HFF-Myc (cell line): Measurements from ENCODE around the gene ACSS3.
A peak's percentile ranks its signal among the peaks of the same experiment; 100 is the strongest.

Source experiments
- DNase-seq: peaks from one replicate; pipeline ENCODE4 v3.0.0-alpha.2; 2011; ENCODE audit warnings: low read depth; ENCODE audit errors: extremely low read depth
- H3K4me3 ChIP-seq: replicated peaks from 2 replicates; pipeline ENCODE4 v1.5.1; 2011; ENCODE audit warnings: low read depth, mild to moderate bottlenecking, control low read depth, low read length
- TF ChIP-seq, protein P1 (sequence below): IDR thresholded peaks from 2 replicates; pipeline ENCODE4 v1.5.1; 2012; ENCODE audit warnings: mild to moderate bottlenecking, low read depth, low read length, control low read depth; ENCODE audit errors: missing control alignments

ACSS3 gene

DNA sequence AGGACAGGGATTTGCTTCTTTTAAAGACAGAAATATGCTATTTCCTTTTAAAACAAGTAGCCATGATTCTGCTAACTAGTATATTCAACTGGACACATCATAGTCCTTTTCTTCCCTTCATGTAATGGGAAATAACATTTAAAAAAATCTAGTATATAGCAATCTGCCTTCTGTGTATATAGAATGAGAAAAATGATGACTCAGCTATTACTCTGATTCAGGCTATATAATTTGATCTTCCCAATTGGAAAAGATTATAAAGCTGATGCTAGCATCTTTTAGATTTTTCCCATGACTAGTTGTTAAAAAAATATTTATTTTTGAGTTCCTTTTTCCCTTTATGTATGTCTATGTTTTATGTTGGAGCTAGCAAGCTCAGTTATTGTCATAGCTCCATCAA, 86.9 kb downstream of the ACSS3 start:
- H3K4me3 ChIP-seq = no peak overlapping the region
- TF ChIP-seq, protein P1, sequence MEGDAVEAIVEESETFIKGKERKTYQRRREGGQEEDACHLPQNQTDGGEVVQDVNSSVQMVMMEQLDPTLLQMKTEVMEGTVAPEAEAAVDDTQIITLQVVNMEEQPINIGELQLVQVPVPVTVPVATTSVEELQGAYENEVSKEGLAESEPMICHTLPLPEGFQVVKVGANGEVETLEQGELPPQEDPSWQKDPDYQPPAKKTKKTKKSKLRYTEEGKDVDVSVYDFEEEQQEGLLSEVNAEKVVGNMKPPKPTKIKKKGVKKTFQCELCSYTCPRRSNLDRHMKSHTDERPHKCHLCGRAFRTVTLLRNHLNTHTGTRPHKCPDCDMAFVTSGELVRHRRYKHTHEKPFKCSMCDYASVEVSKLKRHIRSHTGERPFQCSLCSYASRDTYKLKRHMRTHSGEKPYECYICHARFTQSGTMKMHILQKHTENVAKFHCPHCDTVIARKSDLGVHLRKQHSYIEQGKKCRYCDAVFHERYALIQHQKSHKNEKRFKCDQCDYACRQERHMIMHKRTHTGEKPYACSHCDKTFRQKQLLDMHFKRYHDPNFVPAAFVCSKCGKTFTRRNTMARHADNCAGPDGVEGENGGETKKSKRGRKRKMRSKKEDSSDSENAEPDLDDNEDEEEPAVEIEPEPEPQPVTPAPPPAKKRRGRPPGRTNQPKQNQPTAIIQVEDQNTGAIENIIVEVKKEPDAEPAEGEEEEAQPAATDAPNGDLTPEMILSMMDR = no peak
- no peak for DNase-seq

DNA sequence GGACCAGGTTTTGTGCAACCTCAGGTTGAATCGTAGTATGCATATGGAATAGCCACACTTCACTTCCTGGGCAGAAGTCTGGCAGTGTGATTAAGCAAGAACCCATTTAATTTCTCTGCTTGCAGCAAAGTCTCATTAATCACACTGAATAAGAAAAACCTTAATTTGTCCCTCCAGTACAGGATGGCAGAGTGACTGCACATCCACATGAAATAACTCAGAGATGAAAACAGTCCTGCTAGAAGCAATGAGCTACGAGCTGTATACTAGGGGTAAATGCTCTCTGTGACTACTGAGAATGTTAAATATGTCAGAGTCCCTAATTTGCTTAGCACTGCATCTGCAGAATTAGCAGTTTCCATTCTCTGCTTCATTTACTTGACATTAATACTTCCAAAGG, 88.9 kb downstream of the ACSS3 start:
- TF ChIP-seq, protein P1 = no peak
- DNase-seq = no peak
- H3K4me3 ChIP-seq = no peak overlapping the region

DNA sequence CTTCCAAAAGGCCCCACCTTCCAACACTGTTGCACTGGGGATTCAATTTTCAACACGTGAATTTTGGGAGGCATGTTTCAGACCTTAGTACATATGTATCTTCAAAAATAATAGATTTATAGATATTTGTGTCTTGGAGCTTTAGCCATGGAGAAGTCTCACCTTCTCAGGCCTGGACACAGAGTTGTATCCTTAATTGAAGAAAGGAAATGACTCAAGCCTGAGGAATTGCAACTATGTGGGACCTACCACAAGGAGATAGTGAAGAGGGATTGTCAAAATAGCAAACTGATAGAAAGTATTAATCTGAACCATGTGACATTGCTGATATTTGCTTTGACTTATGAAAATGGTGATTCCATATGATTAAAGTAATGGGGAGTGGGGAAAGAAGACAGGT, 89.8 kb downstream of the ACSS3 start:
- H3K4me3 ChIP-seq = no peak overlapping the region
- TF ChIP-seq, protein P1 = no peak
- peak; percentile 20 for DNase-seq

- DNase-seq = no peak
- TF ChIP-seq, protein P1 = no peak
- H3K4me3 ChIP-seq = no peak overlapping the region
Observed at GRCh38 chr12:81168445-81168844, 90.6 kb downstream of the ACSS3 start.

- no peak overlapping the region for H3K4me3 ChIP-seq
- TF ChIP-seq, protein P1 = no peak
- DNase-seq = no peak
Observed at GRCh38 chr12:81170072-81170471, 92.2 kb downstream of the ACSS3 start.

DNA sequence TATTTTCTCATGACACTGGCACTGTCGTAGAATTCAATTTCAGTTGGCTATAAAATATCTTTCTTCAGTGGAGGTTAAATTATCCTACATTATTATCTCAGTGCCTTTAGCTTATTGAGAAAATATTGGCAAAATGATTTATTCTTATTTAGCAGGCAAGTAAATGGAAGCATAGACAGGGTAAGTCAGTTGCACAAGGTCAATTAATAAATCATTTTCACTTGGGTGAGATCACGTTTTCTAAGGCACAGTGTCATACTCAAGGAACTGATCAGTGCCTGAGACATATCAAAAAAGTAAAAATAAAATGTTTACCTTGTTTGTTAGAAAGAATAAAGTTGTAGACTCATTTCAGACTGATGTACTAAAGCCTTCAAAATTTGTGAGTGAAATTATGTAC, 95.0 kb downstream of the ACSS3 start:
- no peak for DNase-seq
- H3K4me3 ChIP-seq = no peak overlapping the region
- TF ChIP-seq, protein P1 = no peak

GRCh38 chr12:81174664-81175063, 96.8 kb downstream of the ACSS3 start:
- no peak overlapping the region for H3K4me3 ChIP-seq
- DNase-seq = no peak
- TF ChIP-seq, protein P1 = no peak
